WTC11 (cell line): Measurements from ENCODE around the gene DLG5.

Experiments
- ESRRA ChIP-seq: sonication (generic); formaldehyde crosslinking; IDR thresholded peaks from 2 replicates; pipeline ENCODE4 v1.8.1; 2022; ENCODE audit warnings: mild to moderate bottlenecking, missing genetic modification reagents, borderline replicate concordance
- JUN ChIP-seq: sonication (generic); formaldehyde crosslinking; IDR thresholded peaks from 2 replicates; pipeline ENCODE4 v1.8.0; 2023; ENCODE audit warnings: mild to moderate bottlenecking, missing genetic modification reagents
- NR2C2 ChIP-seq: sonication (generic); formaldehyde crosslinking; IDR thresholded peaks from 2 replicates; pipeline ENCODE4 v1.8.0; 2022; ENCODE audit warnings: mild to moderate bottlenecking, missing genetic modification reagents
- TEAD4 ChIP-seq: sonication (generic); formaldehyde crosslinking; IDR thresholded peaks from 2 replicates; pipeline ENCODE4 v1.8.0; 2022; ENCODE audit warnings: mild to moderate bottlenecking, missing genetic modification reagents
- ZNF121 ChIP-seq: sonication (generic); formaldehyde crosslinking; IDR thresholded peaks from 2 replicates; pipeline ENCODE4 v1.8.0; 2023; ENCODE audit warnings: missing genetic modification reagents
- ZNF263 ChIP-seq: sonication (generic); formaldehyde crosslinking; IDR thresholded peaks from 2 replicates; pipeline ENCODE4 v1.8.1; 2022; ENCODE audit warnings: low read depth, mild to moderate bottlenecking, moderate library complexity, missing genetic modification reagents
- ZNF671 ChIP-seq: fragments of 250-450 bp; sonication (Bioruptor Pico); IDR thresholded peaks from 2 replicates; pipeline ENCODE4 v1.8.0; 2021; ENCODE audit warnings: mild to moderate bottlenecking
- TF ChIP-seq, protein P1 (sequence below): fragments of 200-600 bp; IDR thresholded peaks from 2 replicates; pipeline ENCODE4 v1.8.0; 2022; ENCODE audit warnings: antibody characterized with exemption
- TF ChIP-seq, protein P2 (sequence below): sonication (generic); formaldehyde crosslinking; conservative IDR thresholded peaks from 2 replicates; pipeline ENCODE4 v1.8.1; 2023; ENCODE audit warnings: mild to moderate bottlenecking, low read depth, missing genetic modification reagents, moderate library complexity
- TF ChIP-seq, protein P3 (sequence below): sonication (generic); formaldehyde crosslinking; conservative IDR thresholded peaks from 2 replicates; pipeline ENCODE4 v1.8.1; 2022; ENCODE audit warnings: mild to moderate bottlenecking, missing genetic modification reagents

DNA sequence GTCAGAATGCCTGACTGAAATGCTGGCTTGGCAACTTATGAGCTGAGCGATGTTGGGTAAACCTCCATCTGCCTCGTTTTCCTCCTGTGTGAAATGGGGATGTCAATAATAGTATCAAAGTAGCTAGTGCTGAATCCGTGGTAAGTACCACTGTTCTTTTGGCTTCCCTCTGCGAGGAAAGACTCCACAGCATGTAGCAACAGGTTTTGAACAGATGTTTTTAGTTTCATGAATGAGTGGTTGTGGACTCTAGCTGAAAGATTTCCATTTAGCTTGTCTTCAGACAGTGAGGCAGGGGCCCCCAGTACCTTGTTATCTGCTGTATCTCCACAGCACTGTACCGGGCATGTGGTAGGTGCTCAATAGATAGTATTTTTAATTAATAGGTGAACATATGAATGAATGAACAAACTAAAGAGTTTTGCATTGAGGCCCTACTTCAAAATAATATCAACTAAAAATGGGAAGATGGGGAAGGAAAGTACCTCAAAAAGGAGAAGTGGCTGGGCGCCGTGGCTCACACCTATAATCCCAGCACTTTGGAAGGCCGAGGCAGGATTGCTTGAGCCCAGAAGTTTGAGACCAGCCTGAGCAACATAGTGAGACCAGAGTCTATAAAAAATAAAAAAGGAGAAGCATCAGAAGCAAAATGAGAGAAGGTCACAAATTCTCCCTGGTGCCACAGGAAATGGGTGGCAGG, 5.6 kb upstream of the DLG5 start:
- TF ChIP-seq, protein P1, sequence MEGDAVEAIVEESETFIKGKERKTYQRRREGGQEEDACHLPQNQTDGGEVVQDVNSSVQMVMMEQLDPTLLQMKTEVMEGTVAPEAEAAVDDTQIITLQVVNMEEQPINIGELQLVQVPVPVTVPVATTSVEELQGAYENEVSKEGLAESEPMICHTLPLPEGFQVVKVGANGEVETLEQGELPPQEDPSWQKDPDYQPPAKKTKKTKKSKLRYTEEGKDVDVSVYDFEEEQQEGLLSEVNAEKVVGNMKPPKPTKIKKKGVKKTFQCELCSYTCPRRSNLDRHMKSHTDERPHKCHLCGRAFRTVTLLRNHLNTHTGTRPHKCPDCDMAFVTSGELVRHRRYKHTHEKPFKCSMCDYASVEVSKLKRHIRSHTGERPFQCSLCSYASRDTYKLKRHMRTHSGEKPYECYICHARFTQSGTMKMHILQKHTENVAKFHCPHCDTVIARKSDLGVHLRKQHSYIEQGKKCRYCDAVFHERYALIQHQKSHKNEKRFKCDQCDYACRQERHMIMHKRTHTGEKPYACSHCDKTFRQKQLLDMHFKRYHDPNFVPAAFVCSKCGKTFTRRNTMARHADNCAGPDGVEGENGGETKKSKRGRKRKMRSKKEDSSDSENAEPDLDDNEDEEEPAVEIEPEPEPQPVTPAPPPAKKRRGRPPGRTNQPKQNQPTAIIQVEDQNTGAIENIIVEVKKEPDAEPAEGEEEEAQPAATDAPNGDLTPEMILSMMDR = no peak
- TF ChIP-seq ZNF121 (CRISPR knock-in tag) = no peak
- no peak for TF ChIP-seq ESRRA (CRISPR knock-in tag)
- TF ChIP-seq ZNF263 (CRISPR knock-in tag) = no peak
- no peak for TF ChIP-seq ZNF671 (CRISPR knock-in tag)
- TF ChIP-seq TEAD4 (CRISPR knock-in tag) = no peak
- TF ChIP-seq, protein P2, sequence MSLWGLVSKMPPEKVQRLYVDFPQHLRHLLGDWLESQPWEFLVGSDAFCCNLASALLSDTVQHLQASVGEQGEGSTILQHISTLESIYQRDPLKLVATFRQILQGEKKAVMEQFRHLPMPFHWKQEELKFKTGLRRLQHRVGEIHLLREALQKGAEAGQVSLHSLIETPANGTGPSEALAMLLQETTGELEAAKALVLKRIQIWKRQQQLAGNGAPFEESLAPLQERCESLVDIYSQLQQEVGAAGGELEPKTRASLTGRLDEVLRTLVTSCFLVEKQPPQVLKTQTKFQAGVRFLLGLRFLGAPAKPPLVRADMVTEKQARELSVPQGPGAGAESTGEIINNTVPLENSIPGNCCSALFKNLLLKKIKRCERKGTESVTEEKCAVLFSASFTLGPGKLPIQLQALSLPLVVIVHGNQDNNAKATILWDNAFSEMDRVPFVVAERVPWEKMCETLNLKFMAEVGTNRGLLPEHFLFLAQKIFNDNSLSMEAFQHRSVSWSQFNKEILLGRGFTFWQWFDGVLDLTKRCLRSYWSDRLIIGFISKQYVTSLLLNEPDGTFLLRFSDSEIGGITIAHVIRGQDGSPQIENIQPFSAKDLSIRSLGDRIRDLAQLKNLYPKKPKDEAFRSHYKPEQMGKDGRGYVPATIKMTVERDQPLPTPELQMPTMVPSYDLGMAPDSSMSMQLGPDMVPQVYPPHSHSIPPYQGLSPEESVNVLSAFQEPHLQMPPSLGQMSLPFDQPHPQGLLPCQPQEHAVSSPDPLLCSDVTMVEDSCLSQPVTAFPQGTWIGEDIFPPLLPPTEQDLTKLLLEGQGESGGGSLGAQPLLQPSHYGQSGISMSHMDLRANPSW (CRISPR knock-in tag) = no peak
- TF ChIP-seq NR2C2 (CRISPR knock-in tag) = no peak
- TF ChIP-seq, protein P3, sequence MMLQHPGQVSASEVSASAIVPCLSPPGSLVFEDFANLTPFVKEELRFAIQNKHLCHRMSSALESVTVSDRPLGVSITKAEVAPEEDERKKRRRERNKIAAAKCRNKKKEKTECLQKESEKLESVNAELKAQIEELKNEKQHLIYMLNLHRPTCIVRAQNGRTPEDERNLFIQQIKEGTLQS (CRISPR knock-in tag) = no peak
- no peak for TF ChIP-seq JUN
